T-helper 1 cell treated with Interleukin-12 subunit alpha and Interleukin-12 subunit beta and Interleukin-4 antibody, amounts not matched to agents 30 μg/mL and 1 μg/mL, for 36 hours (primary cell): ENCODE results near the gene HEMGN.
A peak's percentile ranks its signal among the peaks of the same experiment; 100 is the strongest.

Source experiments
- H3K27ac Mint-ChIP-seq: one replicate; pipeline ENCODE4 v1.8.0; 2021; ENCODE audit warnings: mild to moderate bottlenecking, mixed read lengths
- H3K27me3 Mint-ChIP-seq: one replicate; pipeline ENCODE4 v1.8.0; 2021; ENCODE audit warnings: low read depth, mixed read lengths
- H3K36me3 Mint-ChIP-seq: one replicate; pipeline ENCODE4 v1.8.0; 2021; ENCODE audit warnings: low read depth, mixed read lengths
- H3K4me1 Mint-ChIP-seq: one replicate; pipeline ENCODE4 v1.8.0; 2021; ENCODE audit warnings: low read depth, mixed read lengths
- H3K4me3 Mint-ChIP-seq: one replicate; pipeline ENCODE4 v1.8.0; 2021; ENCODE audit warnings: mild to moderate bottlenecking, moderate library complexity, mixed read lengths
- H3K9me3 Mint-ChIP-seq: one replicate; pipeline ENCODE4 v1.8.0; 2021; ENCODE audit warnings: mixed read lengths

Gene HEMGN

GRCh38 chr9:97938081-97938644 is at the start of gene HEMGN:
TSS of gene HEMGN (minus strand) at chr9:97938172. CDS start at chr9:97938136, 36 bp downstream.
- H3K27me3 Mint-ChIP-seq: peaks cover 9% of the 10 kb centered on the region
- H3K27ac Mint-ChIP-seq: peak within 1 kb of the TSS; percentile 64
- H3K4me1 Mint-ChIP-seq: peaks cover 15% of the 10 kb centered on the region
- H3K36me3 Mint-ChIP-seq: peaks cover 2% of the 10 kb centered on the region
- peak within 1 kb of the TSS; percentile 1 for H3K4me3 Mint-ChIP-seq
- no peaks in the 10 kb centered on the region for H3K9me3 Mint-ChIP-seq

GRCh38 chr9:97987487-97987886 is 49.5 kb upstream of the HEMGN start:
- H3K27ac Mint-ChIP-seq: no peak overlapping the region
- H3K4me3 Mint-ChIP-seq: no peak overlapping the region
- peaks cover 2% of the 10 kb centered on the region for H3K36me3 Mint-ChIP-seq
- H3K9me3 Mint-ChIP-seq: no peaks in the 10 kb centered on the region
- H3K4me1 Mint-ChIP-seq: peaks cover 53% of the 10 kb centered on the region
- H3K27me3 Mint-ChIP-seq: no peaks in the 10 kb centered on the region

- peaks cover 43% of the 10 kb centered on the region for H3K4me1 Mint-ChIP-seq
- peaks cover 2% of the 10 kb centered on the region for H3K36me3 Mint-ChIP-seq
- peak overlapping the region; percentile 89 for H3K27ac Mint-ChIP-seq
- H3K27me3 Mint-ChIP-seq: no peaks in the 10 kb centered on the region
- H3K4me3 Mint-ChIP-seq: peak overlapping the region; percentile 85
- H3K9me3 Mint-ChIP-seq: no peaks in the 10 kb centered on the region
Measured at GRCh38 chr9:97985058-97985861, 47.3 kb upstream of the HEMGN start.

- Mint-ChIP-seq H3K36me3 (peaks cover 2% of the 10 kb centered on the region), H3K9me3 (no peaks in the 10 kb centered on the region), H3K27me3 (no peaks in the 10 kb centered on the region), H3K4me1 (peaks cover 38% of the 10 kb centered on the region), H3K27ac (peak overlapping the region; percentile 46), H3K4me3 (peak overlapping the region; percentile 61)
Measured at GRCh38 chr9:97984188-97985057, 46.5 kb upstream of the HEMGN start.

- H3K36me3 Mint-ChIP-seq: peaks cover 2% of the 10 kb centered on the region
- H3K27ac Mint-ChIP-seq: peak overlapping the region; percentile 71
- H3K4me1 Mint-ChIP-seq: peaks cover 34% of the 10 kb centered on the region
- H3K9me3 Mint-ChIP-seq: no peaks in the 10 kb centered on the region
- H3K4me3 Mint-ChIP-seq: peak overlapping the region; percentile 74
- no peaks in the 10 kb centered on the region for H3K27me3 Mint-ChIP-seq
Measured at GRCh38 chr9:97983589-97984187, 45.7 kb upstream of the HEMGN start.

GRCh38 chr9:97982683-97983588 is 45.0 kb upstream of the HEMGN start, which contains the start of gene ANP32B:
TSS of gene ANP32B (plus strand) at chr9:97983341. CDS start at chr9:97983556, 215 bp downstream.
- Mint-ChIP-seq H3K4me1 (peaks cover 30% of the 10 kb centered on the region), H3K4me3 (peak within 1 kb of the TSS; percentile 76), H3K27ac (peak within 1 kb of the TSS; percentile 71), H3K9me3 (no peaks in the 10 kb centered on the region), H3K27me3 (no peaks in the 10 kb centered on the region), H3K36me3 (peaks cover 2% of the 10 kb centered on the region)

GRCh38 chr9:97981846-97982682 is 44.1 kb upstream of the HEMGN start:
- Mint-ChIP-seq H3K4me1 (peaks cover 24% of the 10 kb centered on the region), H3K27ac (peak overlapping the region; percentile 67), H3K27me3 (no peaks in the 10 kb centered on the region), H3K9me3 (no peaks in the 10 kb centered on the region), H3K4me3 (peak overlapping the region; percentile 76), H3K36me3 (peaks cover 2% of the 10 kb centered on the region)

- Mint-ChIP-seq H3K9me3 (no peaks in the 10 kb centered on the region), H3K4me1 (peaks cover 17% of the 10 kb centered on the region), H3K4me3 (no peak overlapping the region), H3K27ac (no peak overlapping the region), H3K27me3 (no peaks in the 10 kb centered on the region), H3K36me3 (peaks cover 2% of the 10 kb centered on the region)
Measured at GRCh38 chr9:97980918-97981845, 43.2 kb upstream of the HEMGN start.

- no peak overlapping the region for H3K27ac Mint-ChIP-seq
- H3K4me3 Mint-ChIP-seq: no peak overlapping the region
- H3K27me3 Mint-ChIP-seq: no peaks in the 10 kb centered on the region
- peaks cover 13% of the 10 kb centered on the region for H3K4me1 Mint-ChIP-seq
- no peaks in the 10 kb centered on the region for H3K9me3 Mint-ChIP-seq
- H3K36me3 Mint-ChIP-seq: no peaks in the 10 kb centered on the region
Measured at GRCh38 chr9:97980479-97980803, 42.5 kb upstream of the HEMGN start.

GRCh38 chr9:97979788-97980478 is 42.0 kb upstream of the HEMGN start:
- H3K4me3 Mint-ChIP-seq: no peak overlapping the region
- H3K36me3 Mint-ChIP-seq: no peaks in the 10 kb centered on the region
- peaks cover 4% of the 10 kb centered on the region for H3K27me3 Mint-ChIP-seq
- no peak overlapping the region for H3K27ac Mint-ChIP-seq
- H3K9me3 Mint-ChIP-seq: no peaks in the 10 kb centered on the region
- H3K4me1 Mint-ChIP-seq: peaks cover 11% of the 10 kb centered on the region

- Mint-ChIP-seq H3K36me3 (no peaks in the 10 kb centered on the region), H3K9me3 (no peaks in the 10 kb centered on the region), H3K4me3 (no peak overlapping the region), H3K27me3 (peaks cover 8% of the 10 kb centered on the region), H3K4me1 (peaks cover 11% of the 10 kb centered on the region), H3K27ac (no peak overlapping the region)
Measured at GRCh38 chr9:97978371-97979130, 40.6 kb upstream of the HEMGN start.
